PFSK-1 (cell line): ENCODE data around the gene SPTSSB.

ENCODE experiments used
- FOXP2 ChIP-seq: optimal IDR thresholded peaks from 2 replicates; pipeline ENCODE3; 2011; ENCODE audit warnings: borderline replicate concordance, control low read depth, inconsistent platforms; ENCODE audit not compliant: insufficient read depth; ENCODE audit errors: extremely low read length, extremely low read depth
- POLR2AphosphoS5 ChIP-seq: IDR thresholded peaks from 2 replicates; pipeline ENCODE4 v1.6.1; 2012; ENCODE audit warnings: low read depth, mild to moderate bottlenecking, control low read depth, low read length, moderate library complexity
- REST ChIP-seq, 2 experiments: IDR thresholded peaks; 2 replicates each; pipeline versions ENCODE4 v1.6.1 to v1.8.0; 2011 to 2012; ENCODE audit warnings: low read depth in 2 of 2, low read length in 2 of 2, control low read depth in 1 of 2, inconsistent platforms in 1 of 2, mild to moderate bottlenecking in 1 of 2, moderate library complexity in 1 of 2; ENCODE audit not compliant: insufficient read depth in 1 of 2
- SIN3A ChIP-seq: IDR thresholded peaks from 2 replicates; pipeline ENCODE4 v1.6.1; 2012; ENCODE audit warnings: mild to moderate bottlenecking, low read length, moderate library complexity, borderline replicate concordance; ENCODE audit not compliant: insufficient read depth
- TAF1 ChIP-seq: IDR thresholded peaks from 2 replicates; pipeline ENCODE4 v1.6.1; 2012; ENCODE audit warnings: low read length, control low read depth, borderline replicate concordance; ENCODE audit not compliant: insufficient read depth

The SPTSSB gene

GRCh38 chr3:161414907-161415306 is 43.6 kb upstream of the SPTSSB start:
- TF ChIP-seq FOXP2 (no peak), POLR2AphosphoS5 (no peak)

GRCh38 chr3:161413855-161414210 is 42.5 kb upstream of the SPTSSB start:
- no peak for TF ChIP-seq FOXP2

- TF ChIP-seq TAF1 (no peak), FOXP2 (no peak), SIN3A (no peak), REST (IDR thresholded peaks at IDR 0.05; ENCODE audit: insufficient read depth in 1 of 2, low read depth in 2 of 2, low read length in 2 of 2) (no peak), POLR2AphosphoS5 (no peak)
These were observed 42.0 kb upstream of the SPTSSB start for GRCh38 chr3:161413127-161413854.

- TF ChIP-seq REST (IDR thresholded peaks at IDR 0.05; ENCODE audit: insufficient read depth in 1 of 2, low read depth in 2 of 2, low read length in 2 of 2) (no peak), SIN3A (no peak)
These were observed 40.8 kb upstream of the SPTSSB start for GRCh38 chr3:161412123-161412522.

- TF ChIP-seq SIN3A (no peak), TAF1 (no peak), FOXP2 (no peak)
These were observed 38.5 kb upstream of the SPTSSB start for GRCh38 chr3:161409858-161410257.

- TF ChIP-seq REST (IDR thresholded peaks at IDR 0.05; ENCODE audit: insufficient read depth in 1 of 2, low read depth in 2 of 2, low read length in 2 of 2) (no peak), SIN3A (no peak), TAF1 (no peak), FOXP2 (no peak), POLR2AphosphoS5 (no peak)
These were observed 37.8 kb upstream of the SPTSSB start for GRCh38 chr3:161409069-161409468.
